Left ventricle myocardium inferior (tissue), 1 donor: ENCODE measurements around the gene PRR15. TPM values are rescaled to one million over a fixed set of nuclear protein-coding genes. Genes with fewer than 3 reads are reported as not detected.

Experiments used
- DNase-seq: peaks from one replicate; pipeline ENCODE4 v3.0.0-alpha.2; 2020
- H3K27ac ChIP-seq: fragments of 200-600 bp; replicated peaks from 2 replicates; pipeline ENCODE4 v1.8.0; 2021
- H3K27me3 ChIP-seq: fragments of 200-600 bp; 2 replicates; pipeline ENCODE4 v1.8.0; 2021; ENCODE audit warnings: low read depth
- H3K36me3 ChIP-seq: fragments of 200-600 bp; 2 replicates; pipeline ENCODE4 v1.8.0; 2021
- H3K4me1 ChIP-seq: fragments of 200-600 bp; 2 replicates; pipeline ENCODE4 v1.8.0; 2021
- H3K4me3 ChIP-seq: fragments of 200-600 bp; 2 replicates; pipeline ENCODE4 v1.8.0; 2021; ENCODE audit warnings: mild to moderate bottlenecking, moderate library complexity
- H3K9me3 ChIP-seq: fragments of 200-600 bp; replicated peaks from 2 replicates; pipeline ENCODE4 v1.8.0; 2021
- intact Hi-C: fragments of 100-400 bp; cut with micrococcal nuclease; formaldehyde crosslinking; loops from one replicate; pipeline ENCODE4 v1.11.0; 2022
- total RNA-seq: library from RNA; stranded (reverse); fragmentation: NEBNext Ultra II Directional; extraction: Animal tissue kit (Norgen Biotek cat#: 25700); gene quantifications from one replicate; pipeline ENCODE4 v1.2.1, GENCODE V29; 2021
- TF ChIP-seq, protein P1 (sequence below): fragments of 200-600 bp; IDR thresholded peaks from 2 replicates; pipeline ENCODE4 v1.8.0; 2021; ENCODE audit warnings: antibody characterized with exemption, mild to moderate bottlenecking, borderline replicate concordance
- donor health status: DM: no; HTN: yes; CAD: no; lungs with severe emphysema.

PRR15 gene
- total RNA-seq, 1 donor from 2014 or later: not detected

DNA sequence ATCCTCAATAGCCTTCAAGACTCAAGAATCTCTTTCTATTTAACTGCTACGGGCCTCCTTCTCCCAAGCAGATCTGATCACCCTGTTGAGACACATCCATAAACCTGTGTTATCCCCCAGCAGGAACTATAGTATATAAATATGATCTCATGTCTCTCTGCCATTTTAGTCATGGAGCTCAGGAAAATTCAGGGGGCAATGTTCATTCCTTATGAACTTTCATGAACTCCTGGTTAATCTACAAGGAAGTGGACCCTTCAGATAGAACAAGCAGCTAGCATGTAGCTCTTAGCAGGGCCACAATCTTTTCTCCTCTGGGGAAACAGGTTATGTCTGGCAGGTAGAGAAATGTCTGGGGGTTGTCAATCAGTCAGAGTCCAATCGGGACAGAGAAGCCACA, 8.9 kb downstream of the PRR15 start:
- peaks cover 13% of the 10 kb centered on the region for H3K9me3 ChIP-seq
- H3K27me3 ChIP-seq: peaks cover 47% of the 10 kb centered on the region
- DNase-seq: no peak
- H3K4me1 ChIP-seq: no peaks in the 10 kb centered on the region
- intact Hi-C loops: no loop called here
- no peaks in the 10 kb centered on the region for H3K36me3 ChIP-seq
- H3K4me3 ChIP-seq: no peak overlapping the region
- H3K27ac ChIP-seq: no peak overlapping the region
- TF ChIP-seq, protein P1, sequence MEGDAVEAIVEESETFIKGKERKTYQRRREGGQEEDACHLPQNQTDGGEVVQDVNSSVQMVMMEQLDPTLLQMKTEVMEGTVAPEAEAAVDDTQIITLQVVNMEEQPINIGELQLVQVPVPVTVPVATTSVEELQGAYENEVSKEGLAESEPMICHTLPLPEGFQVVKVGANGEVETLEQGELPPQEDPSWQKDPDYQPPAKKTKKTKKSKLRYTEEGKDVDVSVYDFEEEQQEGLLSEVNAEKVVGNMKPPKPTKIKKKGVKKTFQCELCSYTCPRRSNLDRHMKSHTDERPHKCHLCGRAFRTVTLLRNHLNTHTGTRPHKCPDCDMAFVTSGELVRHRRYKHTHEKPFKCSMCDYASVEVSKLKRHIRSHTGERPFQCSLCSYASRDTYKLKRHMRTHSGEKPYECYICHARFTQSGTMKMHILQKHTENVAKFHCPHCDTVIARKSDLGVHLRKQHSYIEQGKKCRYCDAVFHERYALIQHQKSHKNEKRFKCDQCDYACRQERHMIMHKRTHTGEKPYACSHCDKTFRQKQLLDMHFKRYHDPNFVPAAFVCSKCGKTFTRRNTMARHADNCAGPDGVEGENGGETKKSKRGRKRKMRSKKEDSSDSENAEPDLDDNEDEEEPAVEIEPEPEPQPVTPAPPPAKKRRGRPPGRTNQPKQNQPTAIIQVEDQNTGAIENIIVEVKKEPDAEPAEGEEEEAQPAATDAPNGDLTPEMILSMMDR: no peak

DNA sequence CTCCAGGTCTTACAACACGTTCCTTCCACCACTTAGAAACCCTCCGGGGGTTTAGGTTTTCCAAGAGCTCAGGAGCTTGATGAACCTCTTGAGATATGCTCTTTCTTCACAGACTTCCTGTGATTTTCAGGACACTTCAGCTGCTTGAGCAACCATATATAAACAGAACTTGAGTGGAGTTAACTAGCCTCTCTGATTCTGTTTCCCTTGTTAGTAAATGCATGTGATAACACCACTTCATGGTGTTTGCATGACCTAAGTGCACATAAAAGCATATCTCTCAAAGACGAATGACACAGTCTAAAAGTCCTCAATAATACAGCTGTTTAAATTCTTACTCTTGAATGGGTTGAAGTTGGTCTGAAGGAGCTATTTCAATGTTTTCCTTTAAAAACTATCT, 9.9 kb downstream of the PRR15 start:
- H3K27ac ChIP-seq: no peak overlapping the region
- no peaks in the 10 kb centered on the region for H3K36me3 ChIP-seq
- peaks cover 18% of the 10 kb centered on the region for H3K9me3 ChIP-seq
- no peaks in the 10 kb centered on the region for H3K4me1 ChIP-seq
- no peak overlapping the region for H3K4me3 ChIP-seq
- DNase-seq: no peak
- intact Hi-C loops: no loop called here
- H3K27me3 ChIP-seq: peaks cover 37% of the 10 kb centered on the region
- TF ChIP-seq, protein P1: no peak

DNA sequence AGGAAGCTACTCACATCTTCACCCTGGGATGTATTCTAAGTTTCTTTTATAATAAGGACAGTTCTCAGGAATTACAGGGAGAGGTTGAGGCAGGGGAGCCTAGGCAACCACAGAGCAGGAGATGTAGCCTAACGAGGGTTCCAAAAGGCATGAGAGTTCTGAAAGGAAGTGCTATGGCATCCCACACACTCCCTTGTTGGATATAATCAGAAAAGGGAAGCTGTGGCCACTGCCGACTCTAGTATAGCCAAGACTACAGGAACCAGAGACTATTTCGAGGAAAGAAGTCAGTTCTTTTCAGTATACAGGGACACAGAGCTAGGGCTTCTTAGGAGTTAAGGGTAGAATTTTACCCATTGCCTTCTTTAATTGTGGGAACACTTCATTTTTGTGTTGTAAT, 11.0 kb downstream of the PRR15 start:
- TF ChIP-seq, protein P1: no peak
- H3K27me3 ChIP-seq: peaks cover 32% of the 10 kb centered on the region
- H3K27ac ChIP-seq: no peak overlapping the region
- intact Hi-C loops: no loop called here
- no peak overlapping the region for H3K4me3 ChIP-seq
- H3K4me1 ChIP-seq: no peaks in the 10 kb centered on the region
- DNase-seq: no peak
- H3K9me3 ChIP-seq: peaks cover 18% of the 10 kb centered on the region
- no peaks in the 10 kb centered on the region for H3K36me3 ChIP-seq

DNA sequence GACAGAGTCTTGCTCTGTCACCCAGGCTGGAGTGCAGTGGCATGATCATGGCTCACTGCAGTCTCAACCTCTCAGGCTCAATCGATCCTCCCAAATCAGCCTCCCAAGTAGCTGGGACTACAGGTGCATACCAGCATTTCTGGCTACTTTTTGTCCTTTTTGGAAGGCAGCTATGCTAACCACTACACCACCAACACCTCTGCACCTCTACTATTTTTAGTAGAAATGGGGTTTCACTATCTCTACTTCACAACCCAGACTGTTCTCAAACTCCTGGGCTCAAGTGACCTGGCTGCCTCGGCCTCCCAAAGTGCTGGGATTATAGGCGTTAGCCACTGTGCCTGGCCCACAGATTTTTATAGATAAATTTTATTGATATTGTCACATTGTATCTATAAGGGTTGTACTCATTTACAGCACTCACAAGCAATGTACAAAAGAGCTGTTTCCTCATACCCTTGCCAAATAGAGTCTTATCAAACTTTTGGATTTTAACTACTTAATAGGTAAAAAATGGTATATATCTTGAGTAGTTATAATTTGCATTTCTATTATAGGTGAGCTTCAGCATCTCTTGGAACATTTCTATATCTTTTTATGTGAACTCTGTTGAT, 23.7 kb downstream of the PRR15 start:
- intact Hi-C loops: no loop called here
- H3K4me1 ChIP-seq: no peaks in the 10 kb centered on the region
- H3K9me3 ChIP-seq: no peaks in the 10 kb centered on the region
- no peak overlapping the region for H3K27ac ChIP-seq
- H3K27me3 ChIP-seq: no peaks in the 10 kb centered on the region
- TF ChIP-seq, protein P1: no peak
- H3K36me3 ChIP-seq: no peaks in the 10 kb centered on the region
- H3K4me3 ChIP-seq: no peak overlapping the region
- DNase-seq: no peak

DNA sequence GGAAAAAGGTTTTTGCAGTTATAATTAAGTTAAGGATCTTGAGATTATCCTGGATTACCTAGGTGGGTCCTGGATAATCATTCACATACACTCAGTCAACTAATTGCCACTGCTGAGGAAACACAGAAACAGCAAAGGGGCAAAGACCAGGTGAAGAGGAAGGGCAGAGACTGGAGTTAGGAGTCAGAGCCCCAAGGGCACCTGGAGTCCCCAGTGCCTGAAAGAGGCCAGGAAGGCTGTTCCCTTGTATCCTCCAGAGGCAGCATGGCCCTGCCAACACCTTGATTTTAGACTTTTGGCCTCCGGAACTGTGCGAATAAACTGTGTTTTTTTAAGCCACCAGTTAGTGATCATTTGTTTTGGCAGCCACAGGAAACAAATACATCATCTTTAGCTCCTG, 24.6 kb downstream of the PRR15 start:
- H3K36me3 ChIP-seq: no peaks in the 10 kb centered on the region
- DNase-seq: no peak
- TF ChIP-seq, protein P1: no peak
- no peaks in the 10 kb centered on the region for H3K27me3 ChIP-seq
- H3K4me1 ChIP-seq: no peaks in the 10 kb centered on the region
- intact Hi-C loops: no loop called here
- no peak overlapping the region for H3K4me3 ChIP-seq
- H3K9me3 ChIP-seq: no peaks in the 10 kb centered on the region
- H3K27ac ChIP-seq: no peak overlapping the region
